ENCODE results near the gene PAXX.

The PAXX gene

DNA sequence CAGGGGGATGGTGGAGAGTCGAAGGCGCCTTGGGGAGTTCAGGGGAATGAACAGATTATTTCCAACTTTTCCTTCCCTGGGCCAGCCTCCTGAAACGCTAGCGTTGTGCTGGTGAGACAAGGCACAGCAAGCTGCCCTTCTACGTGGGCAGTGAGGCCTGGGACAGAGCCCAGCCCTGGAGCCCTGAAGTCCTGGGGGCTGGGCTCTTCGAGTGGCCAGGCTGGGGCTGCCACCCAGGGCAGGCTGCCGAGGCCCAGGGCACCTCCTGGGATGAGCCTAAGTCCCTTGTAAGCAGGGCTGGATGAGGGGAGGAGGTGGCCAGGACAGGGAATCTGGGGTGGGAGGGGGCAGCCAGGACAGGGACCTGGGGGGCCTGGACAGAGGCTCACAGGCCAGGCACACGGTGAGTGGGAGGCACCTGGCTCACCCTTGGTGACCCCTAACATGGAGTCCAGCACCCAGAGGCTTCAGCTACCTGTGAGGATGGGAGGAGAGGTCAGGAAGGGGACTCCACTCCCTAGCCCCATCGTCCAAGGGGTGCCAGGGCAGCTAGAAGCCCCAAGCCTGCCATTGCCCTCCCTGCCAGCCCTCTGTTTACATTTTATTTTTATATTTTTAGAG is 41.5 kb upstream of the PAXX start:
- TF ChIP-seq, protein P1, sequence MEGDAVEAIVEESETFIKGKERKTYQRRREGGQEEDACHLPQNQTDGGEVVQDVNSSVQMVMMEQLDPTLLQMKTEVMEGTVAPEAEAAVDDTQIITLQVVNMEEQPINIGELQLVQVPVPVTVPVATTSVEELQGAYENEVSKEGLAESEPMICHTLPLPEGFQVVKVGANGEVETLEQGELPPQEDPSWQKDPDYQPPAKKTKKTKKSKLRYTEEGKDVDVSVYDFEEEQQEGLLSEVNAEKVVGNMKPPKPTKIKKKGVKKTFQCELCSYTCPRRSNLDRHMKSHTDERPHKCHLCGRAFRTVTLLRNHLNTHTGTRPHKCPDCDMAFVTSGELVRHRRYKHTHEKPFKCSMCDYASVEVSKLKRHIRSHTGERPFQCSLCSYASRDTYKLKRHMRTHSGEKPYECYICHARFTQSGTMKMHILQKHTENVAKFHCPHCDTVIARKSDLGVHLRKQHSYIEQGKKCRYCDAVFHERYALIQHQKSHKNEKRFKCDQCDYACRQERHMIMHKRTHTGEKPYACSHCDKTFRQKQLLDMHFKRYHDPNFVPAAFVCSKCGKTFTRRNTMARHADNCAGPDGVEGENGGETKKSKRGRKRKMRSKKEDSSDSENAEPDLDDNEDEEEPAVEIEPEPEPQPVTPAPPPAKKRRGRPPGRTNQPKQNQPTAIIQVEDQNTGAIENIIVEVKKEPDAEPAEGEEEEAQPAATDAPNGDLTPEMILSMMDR (conservative IDR thresholded peaks at IDR 0.05; ENCODE audit: low read depth, low read length) = no peak
- H2AFZ ChIP-seq (ENCODE audit: low read depth) = peak overlapping the region; percentile 67
- H3K36me3 ChIP-seq (ENCODE audit: insufficient read depth) = no peaks in the 10 kb centered on the region
- H3K27me3 ChIP-seq (ENCODE audit: insufficient read depth, low read depth) = peaks cover 7% of the 10 kb centered on the region; the same call in 1 of the 2 replicates
- peak overlapping the region; percentile 70; the same call in 1 of the 2 replicates for H3K9ac ChIP-seq
- H3K4me2 ChIP-seq = peak overlapping the region; percentile 93
- H3K79me2 ChIP-seq (ENCODE audit: insufficient read depth, low read depth) = no peaks in the 10 kb centered on the region
- H3K27ac ChIP-seq = peak overlapping the region; percentile 63
- no peaks in the 10 kb centered on the region for H4K20me1 ChIP-seq (ENCODE audit: insufficient read depth)
- peaks cover 16% of the 10 kb centered on the region for H3K4me1 ChIP-seq (ENCODE audit: low read depth, poor library complexity, severe bottlenecking)
- no peak overlapping the region for H3K4me3 ChIP-seq (IDR thresholded peaks at IDR 0.05; ENCODE audit: insufficient read depth, low read depth, low read length)

DNA sequence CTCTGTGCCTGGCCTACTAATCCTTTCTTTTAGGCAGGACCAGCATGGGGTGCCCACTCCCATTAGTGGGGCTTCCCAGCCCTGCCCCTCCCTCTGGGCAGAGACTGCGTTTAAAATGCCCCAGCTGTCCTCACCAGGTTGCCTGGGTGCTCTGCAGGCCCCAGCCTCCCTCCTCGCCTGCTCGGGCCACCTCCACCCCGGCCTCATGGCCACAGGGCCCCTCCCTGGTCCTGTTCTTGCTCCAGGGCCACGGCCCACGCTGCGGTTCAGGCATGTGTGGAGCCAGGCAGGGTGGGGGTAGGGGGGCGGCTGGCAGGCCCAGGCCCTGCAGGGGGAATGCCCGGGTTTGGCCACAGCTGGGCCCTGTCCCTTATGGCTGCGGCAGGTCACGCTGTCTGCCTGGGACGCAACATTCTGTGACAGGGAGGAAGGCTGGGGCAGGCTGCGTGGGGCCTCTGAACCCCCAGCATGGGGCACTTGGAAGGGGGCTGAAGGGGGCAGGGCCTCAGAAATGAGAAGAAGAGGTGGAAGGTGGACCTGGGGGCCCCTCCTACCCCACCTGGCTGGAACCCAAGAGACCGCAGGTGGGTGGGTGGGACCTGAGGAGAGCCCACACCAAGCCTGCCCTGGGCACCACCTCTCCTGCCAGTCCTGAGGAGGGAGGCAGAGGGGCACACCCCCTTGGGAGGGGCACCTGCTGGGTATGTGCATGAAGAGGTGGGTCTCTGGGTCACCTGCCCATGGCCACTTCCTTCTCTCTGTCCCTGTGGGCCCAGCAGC is 40.5 kb upstream of the PAXX start, which contains the start of gene LCN12:
TSS of gene LCN12 (plus strand) at position 733 of the 780 bp plus-strand sequence. CDS start 55 bp downstream, outside the sequence.
- Histone ChIP-seq H3K27me3 (ENCODE audit: insufficient read depth, low read depth) (peaks cover 7% of the 10 kb centered on the region; the same call in 1 of the 2 replicates), H3K9ac (no peak within 1 kb of the TSS), H4K20me1 (ENCODE audit: insufficient read depth) (no peaks in the 10 kb centered on the region), H3K36me3 (ENCODE audit: insufficient read depth) (no peaks in the 10 kb centered on the region), H3K4me1 (ENCODE audit: low read depth, poor library complexity, severe bottlenecking) (peaks cover 16% of the 10 kb centered on the region), H3K4me3 (IDR thresholded peaks at IDR 0.05; ENCODE audit: insufficient read depth, low read depth, low read length) (no peak within 1 kb of the TSS), H3K27ac (no peak within 1 kb of the TSS), H3K4me2 (no peak within 1 kb of the TSS), H3K79me2 (ENCODE audit: insufficient read depth, low read depth) (no peaks in the 10 kb centered on the region), H2AFZ (ENCODE audit: low read depth) (no peak within 1 kb of the TSS)
- TF ChIP-seq, protein P1 (conservative IDR thresholded peaks at IDR 0.05; ENCODE audit: low read depth, low read length) = no peak

DNA sequence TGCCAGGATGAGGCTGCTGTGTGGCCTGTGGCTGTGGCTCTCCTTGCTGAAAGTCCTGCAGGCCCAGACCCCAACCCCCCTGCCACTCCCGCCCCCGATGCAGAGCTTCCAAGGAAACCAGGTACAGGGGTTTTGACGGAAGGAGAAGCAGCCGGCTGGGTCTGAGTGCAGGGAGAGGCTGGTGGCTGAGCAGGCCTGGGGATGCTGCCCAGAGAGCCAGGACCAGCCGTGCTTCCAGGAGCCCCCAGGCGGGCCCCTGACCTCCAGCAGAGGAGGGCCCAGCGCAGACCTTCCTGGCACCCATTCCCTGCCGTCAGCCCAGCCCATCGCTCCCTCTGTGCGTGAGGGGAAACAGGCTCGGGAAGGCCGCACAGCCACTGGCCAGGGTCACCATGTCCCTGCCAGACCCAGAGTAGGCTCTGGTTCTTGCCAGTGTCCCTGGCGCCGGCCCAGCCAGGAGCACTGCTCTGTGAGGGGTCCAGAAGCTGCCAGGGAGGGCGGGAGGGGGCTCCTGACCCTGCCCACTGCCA is 39.8 kb upstream of the PAXX start:
- Histone ChIP-seq H3K4me3 (IDR thresholded peaks at IDR 0.05; ENCODE audit: insufficient read depth, low read depth, low read length) (no peak overlapping the region), H3K36me3 (ENCODE audit: insufficient read depth) (no peaks in the 10 kb centered on the region), H3K4me2 (no peak overlapping the region), H3K4me1 (ENCODE audit: low read depth, poor library complexity, severe bottlenecking) (peaks cover 16% of the 10 kb centered on the region), H3K79me2 (ENCODE audit: insufficient read depth, low read depth) (no peaks in the 10 kb centered on the region), H2AFZ (ENCODE audit: low read depth) (no peak overlapping the region), H4K20me1 (ENCODE audit: insufficient read depth) (no peaks in the 10 kb centered on the region), H3K27me3 (ENCODE audit: insufficient read depth, low read depth) (peaks cover 7% of the 10 kb centered on the region; the same call in 1 of the 2 replicates), H3K9ac (no peak overlapping the region), H3K27ac (no peak overlapping the region)
- TF ChIP-seq, protein P1 (conservative IDR thresholded peaks at IDR 0.05; ENCODE audit: low read depth, low read length) = no peak

DNA sequence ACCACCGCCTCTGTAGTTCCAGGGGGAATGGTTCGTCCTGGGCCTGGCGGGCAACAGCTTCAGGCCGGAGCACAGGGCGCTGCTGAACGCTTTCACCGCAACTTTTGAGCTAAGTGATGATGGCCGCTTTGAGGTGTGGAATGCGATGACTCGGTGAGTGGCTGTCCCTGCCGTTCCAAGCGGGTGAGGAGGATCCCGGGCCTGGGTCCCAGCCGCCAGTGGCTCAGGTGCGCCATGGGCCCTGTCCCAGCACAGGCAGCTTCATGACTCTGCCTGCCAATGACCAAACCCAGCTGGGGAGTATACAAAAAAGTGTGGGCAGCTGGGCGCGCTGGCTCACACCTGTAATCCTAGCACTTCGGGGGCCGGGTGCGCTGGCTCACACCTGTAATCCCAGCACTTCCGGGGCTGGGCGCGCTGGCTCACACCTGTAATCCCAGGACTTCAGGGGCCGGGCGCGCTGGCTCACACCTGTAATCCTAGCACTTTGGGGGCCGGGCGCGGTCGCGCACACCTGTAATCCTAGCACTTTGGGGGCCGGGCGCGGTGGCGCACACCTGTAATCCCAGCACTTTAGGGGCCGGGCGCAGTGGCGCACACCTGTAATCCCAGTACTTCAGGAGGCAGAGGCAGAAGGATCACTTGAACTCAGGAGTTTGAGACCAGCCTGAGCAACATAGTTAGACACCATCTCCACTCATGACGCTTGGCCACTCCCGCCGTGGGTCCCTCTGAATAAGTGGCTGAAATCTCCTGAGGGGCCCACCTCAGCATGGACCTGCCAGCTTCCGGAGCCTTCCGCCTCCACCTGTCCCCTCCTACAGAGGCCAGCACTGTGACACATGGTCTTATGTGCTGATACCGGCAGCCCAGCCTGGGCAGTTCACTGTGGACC is 39.1 kb upstream of the PAXX start:
- Histone ChIP-seq H3K4me3 (IDR thresholded peaks at IDR 0.05; ENCODE audit: insufficient read depth, low read depth, low read length) (no peak overlapping the region), H3K36me3 (ENCODE audit: insufficient read depth) (no peaks in the 10 kb centered on the region), H2AFZ (ENCODE audit: low read depth) (no peak overlapping the region), H3K79me2 (ENCODE audit: insufficient read depth, low read depth) (no peaks in the 10 kb centered on the region), H4K20me1 (ENCODE audit: insufficient read depth) (no peaks in the 10 kb centered on the region), H3K4me2 (no peak overlapping the region), H3K27me3 (ENCODE audit: insufficient read depth, low read depth) (peaks cover 7% of the 10 kb centered on the region; the same call in 1 of the 2 replicates), H3K9ac (no peak overlapping the region), H3K27ac (no peak overlapping the region), H3K4me1 (ENCODE audit: low read depth, poor library complexity, severe bottlenecking) (peaks cover 16% of the 10 kb centered on the region)
- TF ChIP-seq, protein P1 (conservative IDR thresholded peaks at IDR 0.05; ENCODE audit: low read depth, low read length) = no peak
